Right lobe of liver (tissue), 4 donors: ENCODE data around the gene OLIG2.

Experiments
- CTCF ChIP-seq, 4 donors: fragments of 200-600 bp in 3 of 4; fragments of 450-650 bp in 1 of 4; IDR thresholded peaks; one replicate each; pipeline versions ENCODE4 v1.5.1 to v1.8.0; 2016 to 2022; ENCODE audit warnings: antibody characterized with exemption in 4 of 4, mild to moderate bottlenecking in 2 of 4
- POLR2A ChIP-seq: fragments of 450-650 bp; IDR thresholded peaks from one replicate; pipeline ENCODE4 v1.6.1; 2017; ENCODE audit warnings: antibody characterized with exemption, mild to moderate bottlenecking
- donor health status: DM: no; HTN: no; CAD: no.
- donor health status: DM: no; HTN: no; CAD: no.
- donor health status: DM: no; HTN: yes; CAD: no.

GRCh38 chr21:33026878-33027400 is 1.2 kb downstream of the OLIG2 start:
- TF ChIP-seq CTCF (IDR thresholded peaks at IDR 0.05) (no peak), POLR2A (no peak)
